Uterus (tissue), 4 donors: ENCODE data around the gene MAP3K4. TPM values are rescaled to one million over a fixed set of nuclear protein-coding genes. Genes with fewer than 3 reads are reported as not detected.
A peak's percentile ranks its signal among the peaks of the same experiment; 100 is the strongest.

Experiments
- DNase-seq, 2 donors: peaks; one replicate each; pipeline ENCODE4 v3.0.0-alpha.2; 2019 to 2020
- H3K27ac ChIP-seq, 2 donors: fragments of 200-600 bp; sonication (generic); 1 replicate in 1 of 2; 2 replicates in 1 of 2; pipeline ENCODE4 v1.5.1; 2016 to 2018
- H3K27me3 ChIP-seq, 2 donors: fragments of 200-600 bp; sonication (generic); one replicate each; pipeline ENCODE4 v1.5.1; 2018 to 2019; ENCODE audit warnings: control low read depth in 1 of 2
- H3K36me3 ChIP-seq, 2 donors: fragments of 200-600 bp; sonication (generic); one replicate each; pipeline ENCODE4 v1.5.1; 2019; ENCODE audit warnings: control low read depth in 1 of 2
- H3K4me1 ChIP-seq, 2 donors: fragments of 200-600 bp; sonication (generic); one replicate each; pipeline ENCODE4 v1.5.1; 2018 to 2019; ENCODE audit warnings: control low read depth in 1 of 2
- H3K4me3 ChIP-seq, 2 donors: fragments of 200-600 bp; sonication (generic); 1 replicate in 1 of 2; 2 replicates in 1 of 2; pipeline ENCODE4 v1.5.1; 2018 to 2019; ENCODE audit warnings: mild to moderate bottlenecking in 1 of 2
- H3K9me3 ChIP-seq, 2 donors: fragments of 200-600 bp; sonication (generic); one replicate each; pipeline ENCODE4 v1.5.1; 2019; ENCODE audit warnings: control low read depth in 1 of 2
- CTCF ChIP-seq, 4 experiments: fragments of 200-600 bp in 2 of 4; fragments of 450-650 bp in 2 of 4; sonication (generic) in 2 of 4; IDR thresholded peaks; one replicate each; pipeline ENCODE4 v1.5.1; 2016 to 2019; ENCODE audit warnings: antibody characterized with exemption in 4 of 4, mild to moderate bottlenecking in 2 of 4, moderate library complexity in 1 of 4
- POLR2A ChIP-seq, 2 donors: fragments of 450-650 bp; IDR thresholded peaks; one replicate each; pipeline ENCODE4 v1.6.1; 2016; ENCODE audit warnings: antibody characterized with exemption in 2 of 2, mild to moderate bottlenecking in 1 of 2, moderate library complexity in 1 of 2
- intact Hi-C: fragments of 100-400 bp; cut with DNase I; formaldehyde crosslinking; loops from one replicate; pipeline ENCODE4 v1.15.1; 2023; ENCODE audit warnings: low total_unique reads
- total RNA-seq, 4 donors: library from RNA; depleted of rRNA in 3 of 4; stranded (reverse); fragments of >200 nt in 3 of 4; gene quantifications; one replicate each; pipeline versions ENCODE4 v1.1.0 to v1.2.4, GENCODE V29; 2014 to 2023
- donor health status: DM: yes; HTN: yes; CAD: no.

The MAP3K4 gene
- total RNA-seq, 4 donors from 2014 or later, result 24.1 to 82.9 (median 46.6) TPM

- TF ChIP-seq POLR2A (IDR thresholded peaks at IDR 0.05) (no peak), CTCF (IDR thresholded peaks at IDR 0.05) (peak in 2 of 4 experiments; percentile 57 to 68)
- H3K4me1 ChIP-seq, result no peaks in the 10 kb centered on the region
- intact Hi-C loops, result loop anchor here (5.0 kb wide), 1 partner anchor 232 kb away; no protein-coding TSS in a partner anchor
- no peaks in the 10 kb centered on the region for H3K27me3 ChIP-seq
- no peaks in the 10 kb centered on the region for H3K36me3 ChIP-seq
- peak overlapping the region in 1 of 2 donors; percentile 10 for H3K27ac ChIP-seq
- peak in 1 of 2 donors; percentile 65 for DNase-seq
- no peaks in the 10 kb centered on the region for H3K9me3 ChIP-seq
- H3K4me3 ChIP-seq, result no peak overlapping the region
Observed at GRCh38 chr6:161139766-161140553, 148.4 kb downstream of the MAP3K4 start.

GRCh38 chr6:161140554-161140875 lies 148.9 kb downstream of the MAP3K4 start:
- no peak for DNase-seq
- TF ChIP-seq CTCF (IDR thresholded peaks at IDR 0.05), result no peak
- no peak for TF ChIP-seq POLR2A (IDR thresholded peaks at IDR 0.05)
- Histone ChIP-seq H3K27ac (no peak overlapping the region), H3K36me3 (no peaks in the 10 kb centered on the region), H3K4me1 (no peaks in the 10 kb centered on the region), H3K4me3 (no peak overlapping the region), H3K27me3 (no peaks in the 10 kb centered on the region), H3K9me3 (no peaks in the 10 kb centered on the region)
- intact Hi-C loops, result no loop called here

GRCh38 chr6:161141173-161141572 lies 149.6 kb downstream of the MAP3K4 start:
- H3K27me3 ChIP-seq, result no peaks in the 10 kb centered on the region
- intact Hi-C loops, result no loop called here
- TF ChIP-seq POLR2A (IDR thresholded peaks at IDR 0.05), result no peak
- H3K4me3 ChIP-seq, result no peak overlapping the region
- no peak overlapping the region for H3K27ac ChIP-seq
- no peaks in the 10 kb centered on the region for H3K4me1 ChIP-seq
- no peaks in the 10 kb centered on the region for H3K9me3 ChIP-seq
- H3K36me3 ChIP-seq, result no peaks in the 10 kb centered on the region
- DNase-seq, result no peak

- Histone ChIP-seq H3K4me3 (no peak overlapping the region), H3K9me3 (no peaks in the 10 kb centered on the region), H3K36me3 (no peaks in the 10 kb centered on the region), H3K27ac (no peak overlapping the region), H3K4me1 (no peaks in the 10 kb centered on the region), H3K27me3 (no peaks in the 10 kb centered on the region)
- no peak for TF ChIP-seq POLR2A (IDR thresholded peaks at IDR 0.05)
- intact Hi-C loops, result no loop called here
- DNase-seq, result no peak
Observed at GRCh38 chr6:161142957-161143296, 151.4 kb downstream of the MAP3K4 start.

GRCh38 chr6:161143663-161144430 lies 152.3 kb downstream of the MAP3K4 start:
- H3K27ac ChIP-seq, result no peak overlapping the region
- no peak overlapping the region for H3K4me3 ChIP-seq
- DNase-seq, result no peak
- intact Hi-C loops, result no loop called here
- no peak for TF ChIP-seq CTCF (IDR thresholded peaks at IDR 0.05)
- no peak for TF ChIP-seq POLR2A (IDR thresholded peaks at IDR 0.05)
- no peaks in the 10 kb centered on the region for H3K27me3 ChIP-seq
- H3K36me3 ChIP-seq, result no peaks in the 10 kb centered on the region
- no peaks in the 10 kb centered on the region for H3K9me3 ChIP-seq
- H3K4me1 ChIP-seq, result no peaks in the 10 kb centered on the region

GRCh38 chr6:161150136-161150535 lies 158.6 kb downstream of the MAP3K4 start:
- TF ChIP-seq CTCF (IDR thresholded peaks at IDR 0.05), result no peak
- TF ChIP-seq POLR2A (IDR thresholded peaks at IDR 0.05), result no peak
- Histone ChIP-seq H3K27me3 (no peaks in the 10 kb centered on the region), H3K4me1 (no peaks in the 10 kb centered on the region), H3K36me3 (no peaks in the 10 kb centered on the region), H3K9me3 (no peaks in the 10 kb centered on the region), H3K4me3 (no peak overlapping the region), H3K27ac (no peak overlapping the region)
- DNase-seq, result no peak
- intact Hi-C loops, result no loop called here
